IMR-90 (cell line): ENCODE results near the gene KRTAP4-5. TPM values are rescaled to one million over a fixed set of nuclear protein-coding genes. Genes with fewer than 3 reads are reported as not detected.
"Not testable (repeated sequence)": the region's sequence is repeated elsewhere in the genome, so short reads cannot be mapped to it uniquely, and the experiment has no call there.

Source experiments
- ATAC-seq: fragments of 200-7000 bp; cut with Tn5 transposase; 2 replicates; pipeline ENCODE4 v1.9.1; 2020; ENCODE audit warnings: low read depth, mild to moderate bottlenecking, moderate library complexity
- BruUV-seq: library from RNA; stranded (reverse); fragments of 400-500 nt; replicated peaks from 2 replicates; lab custom pipeline; 2021; lab: Mats Ljungman, UMichigan
- CTCF ChIA-PET: fragments of 300-600 bp; formaldehyde crosslinking; extraction: SDS; loops from one replicate; lab custom pipeline; 2021; ENCODE audit warnings: antibody characterized with exemption; lab: Yijun Ruan, JAX
- POLR2A ChIA-PET: fragments of 300-600 bp; sonication (Branson Sonifier 250); formaldehyde crosslinking; loops from one replicate; lab custom pipeline; 2022; ENCODE audit warnings: antibody characterized with exemption; ENCODE audit not compliant: unreplicated experiment; lab: Charles Lee
- DNase-seq: peaks from one replicate; pipeline ENCODE4 v3.0.0; 2013
- H2AFZ ChIP-seq: replicated peaks from 2 replicates; pipeline ENCODE3; 2013; ENCODE audit warnings: low read length, mild to moderate bottlenecking; ENCODE audit not compliant: poor library complexity
- H2AK5ac ChIP-seq: 2 replicates; pipeline ENCODE4 v1.6.1; 2013; ENCODE audit warnings: low read depth, low read length, inconsistent platforms
- H2AK9ac ChIP-seq: replicated peaks from 2 replicates; pipeline ENCODE3; 2013; ENCODE audit warnings: mild to moderate bottlenecking, low read depth, low read length, moderate library complexity; ENCODE audit not compliant: poor library complexity
- H2BK120ac ChIP-seq: 2 replicates; pipeline ENCODE4 v1.6.1; 2013; ENCODE audit warnings: low read depth, low read length, inconsistent platforms
- H2BK15ac ChIP-seq: 3 replicates; pipeline ENCODE4 v1.6.1; 2013; ENCODE audit warnings: low read depth, low read length, inconsistent platforms
- H2BK20ac ChIP-seq: 2 replicates; pipeline ENCODE4 v1.6.1; 2013; ENCODE audit warnings: low read depth, mild to moderate bottlenecking, inconsistent platforms, low read length, moderate library complexity
- H2BK5ac ChIP-seq: 2 replicates; pipeline ENCODE4 v1.6.1; 2013; ENCODE audit warnings: mild to moderate bottlenecking, low read depth, low read length, inconsistent platforms; ENCODE audit not compliant: poor library complexity, severe bottlenecking
- H3K14ac ChIP-seq: replicated peaks from 2 replicates; pipeline ENCODE4 v1.6.1; 2013; ENCODE audit warnings: low read depth, low read length, inconsistent platforms
- H3K18ac ChIP-seq: 2 replicates; pipeline ENCODE4 v1.6.1; 2013; ENCODE audit warnings: low read depth, low read length, control low read depth
- H3K23ac ChIP-seq: 2 replicates; pipeline ENCODE4 v1.6.1; 2013; ENCODE audit warnings: low read depth, low read length, inconsistent platforms
- H3K27ac ChIP-seq: 2 replicates; pipeline ENCODE4 v1.5.1; 2013; ENCODE audit warnings: mild to moderate bottlenecking, control low read depth, low read length; ENCODE audit not compliant: insufficient read depth
- H3K27me3 ChIP-seq: 2 replicates; pipeline ENCODE4 v1.6.1; 2013; ENCODE audit warnings: low read length; ENCODE audit not compliant: control insufficient read depth, insufficient read depth
- H3K36me3 ChIP-seq: 2 replicates; pipeline ENCODE4 v1.6.1; 2013; ENCODE audit warnings: low read length, mixed read lengths; ENCODE audit not compliant: control insufficient read depth, insufficient read depth
- H3K4ac ChIP-seq: 2 replicates; pipeline ENCODE4 v1.6.1; 2013; ENCODE audit warnings: low read depth, low read length, inconsistent platforms
- H3K4me1 ChIP-seq: 2 replicates; pipeline ENCODE4 v1.6.1; 2013; ENCODE audit warnings: low read length, mixed read lengths; ENCODE audit not compliant: control insufficient read depth, insufficient read depth
- H3K4me2 ChIP-seq: 2 replicates; pipeline ENCODE4 v1.6.1; 2013; ENCODE audit warnings: low read depth, mild to moderate bottlenecking, control low read depth, low read length, moderate library complexity
- H3K4me3 ChIP-seq: 2 replicates; pipeline ENCODE4 v1.5.1; 2013; ENCODE audit warnings: low read depth, mild to moderate bottlenecking, control low read depth, low read length, moderate library complexity; ENCODE audit not compliant: insufficient read depth
- H3K56ac ChIP-seq: 2 replicates; pipeline ENCODE4 v1.6.1; 2013; ENCODE audit warnings: low read length, inconsistent platforms; ENCODE audit not compliant: insufficient read depth; ENCODE audit errors: extremely low read depth
- H3K79me1 ChIP-seq, 2 experiments: 2 replicates each; pipeline ENCODE4 v1.6.1; 2013; ENCODE audit warnings: low read length in 2 of 2, inconsistent platforms in 1 of 2, low read depth in 1 of 2
- H3K9ac ChIP-seq: 2 replicates; pipeline ENCODE4 v1.6.1; 2013; ENCODE audit warnings: low read depth, low read length, control low read depth
- H3K9me1 ChIP-seq: 2 replicates; pipeline ENCODE4 v1.6.1; 2013; ENCODE audit warnings: low read length, inconsistent platforms; ENCODE audit not compliant: insufficient read depth
- H3K9me3 ChIP-seq: 2 replicates; pipeline ENCODE4 v1.6.1; 2013; ENCODE audit warnings: low read length; ENCODE audit not compliant: control insufficient read depth, insufficient read depth
- H4K20me1 ChIP-seq: 2 replicates; pipeline ENCODE4 v1.6.1; 2013; ENCODE audit warnings: low read length, inconsistent platforms; ENCODE audit not compliant: insufficient read depth
- H4K5ac ChIP-seq: 2 replicates; pipeline ENCODE4 v1.6.1; 2013; ENCODE audit warnings: mild to moderate bottlenecking, low read depth, low read length, control low read depth
- H4K8ac ChIP-seq, 2 experiments: 2 replicates each; pipeline ENCODE4 v1.6.1; 2013; ENCODE audit warnings: low read depth in 2 of 2, low read length in 2 of 2, control low read depth in 1 of 2, inconsistent platforms in 1 of 2
- H4K91ac ChIP-seq: 2 replicates; pipeline ENCODE4 v1.6.1; 2013; ENCODE audit warnings: low read depth, low read length, inconsistent platforms; ENCODE audit not compliant: insufficient read depth
- FOS ChIP-seq: fragments of 150-350 bp; IDR thresholded peaks from 2 replicates; pipeline ENCODE4 v1.6.1; 2016; ENCODE audit warnings: low read depth, low read length
- WGBS, 2 experiments: methylation state at CpG; one replicate each; pipeline versions ENCODE4 v1.1.5 to v1.1.7; 2013; ENCODE audit warnings: missing lambda C conversion rate in 2 of 2; ENCODE audit not compliant: insufficient read length in 1 of 2; ENCODE audit errors: extremely low coverage in 2 of 2; 5-methylcytosine and 5-hydroxymethylcytosine counted together
- dilution Hi-C: fragments of 300-500 bp; cut with HindIII; formaldehyde crosslinking; loops from one replicate; pipeline ENCODE4 v1.14.3; 2018; ENCODE audit warnings: low sequenced_read_pairs; ENCODE audit not compliant: unreplicated experiment
- in situ Hi-C: fragments of 300-500 bp; cut with MboI; formaldehyde crosslinking; loops from 3 replicates; pipeline ENCODE4 v1.14.3; 2019; ENCODE audit warnings: low sequenced_read_pairs, inconsistent platforms, mixed read lengths
- intact Hi-C: fragments of 100-400 bp; cut with micrococcal nuclease; formaldehyde crosslinking; loops from 2 replicates; pipeline ENCODE4 v1.10.0; 2022
- polyA plus RNA-seq, 3 experiments: library from polyadenylated mRNA; depleted of rRNA; stranded (reverse); fragments of >200 nt; gene quantifications; 2 replicates each; pipeline ENCODE4 v1.2.3, GENCODE V29; 2012; ENCODE audit warnings: low replicate concordance in 1 of 3
- total RNA-seq: library from RNA; depleted of rRNA; stranded (reverse); fragments of >200 nt; gene quantifications from 2 replicates; pipeline ENCODE4 v1.2.3, GENCODE V29; 2012

KRTAP4-5 gene
- total and polyA plus RNA-seq, 2 of the 4 experiments (the other 2 are of a cell fraction): not detected

- POLR2A ChIA-PET, H2BK20ac ChIP-seq, H2AK9ac ChIP-seq, H3K14ac ChIP-seq, H2AFZ ChIP-seq, H3K79me1 ChIP-seq, H3K4me2 ChIP-seq, dilution Hi-C loops, H4K5ac ChIP-seq, H3K4me3 ChIP-seq, intact Hi-C loops, H3K18ac ChIP-seq, H3K4me1 ChIP-seq, H3K27me3 ChIP-seq, H2BK15ac ChIP-seq, H3K27ac ChIP-seq, H2AK5ac ChIP-seq, H3K9me3 ChIP-seq, H3K36me3 ChIP-seq, H3K9me1 ChIP-seq, in situ Hi-C loops, H3K4ac ChIP-seq, H4K20me1 ChIP-seq, H4K91ac ChIP-seq, H3K9ac ChIP-seq, CTCF ChIA-PET, H3K23ac ChIP-seq, BruUV-seq: not testable (repeated sequence)
- DNase-seq (peak; percentile 77), ATAC-seq (peak; percentile 81)
- Histone ChIP-seq H2BK5ac (peak overlapping the region; percentile 94), H4K8ac (peak overlapping the region in 1 of 2 experiments; percentile 49; a peak in 1 of 4 replicates), H2BK120ac (peak overlapping the region; percentile 5; the same call in 1 of the 2 replicates), H3K56ac (0 out of 2 replicates have a peak overlapping the region, but pooled peaks have one; percentile 32)
- WGBS, 2 experiments: no CpG with 5 or more reads among the region's 2 CpGs
- 0 out of 2 replicates have a peak, but pooled peaks have one; percentile 8 for TF ChIP-seq FOS
Observed at GRCh38 chr17:41104386-41105038, 45.1 kb downstream of the KRTAP4-5 start.
